DMS53 treated with DMSO at 0.1 percent for 48 hours (cell line): ENCODE data around the gene COL12A1.

Experiments used
- DNase-seq: peaks from one replicate; lab custom pipeline; 2025; ENCODE audit not compliant: unreplicated experiment; lab: John Stamatoyannopoulos, UW

Gene COL12A1

GRCh38 chr6:75106426-75106825, 99.4 kb downstream of the COL12A1 start:
- no peak for DNase-seq

DNA sequence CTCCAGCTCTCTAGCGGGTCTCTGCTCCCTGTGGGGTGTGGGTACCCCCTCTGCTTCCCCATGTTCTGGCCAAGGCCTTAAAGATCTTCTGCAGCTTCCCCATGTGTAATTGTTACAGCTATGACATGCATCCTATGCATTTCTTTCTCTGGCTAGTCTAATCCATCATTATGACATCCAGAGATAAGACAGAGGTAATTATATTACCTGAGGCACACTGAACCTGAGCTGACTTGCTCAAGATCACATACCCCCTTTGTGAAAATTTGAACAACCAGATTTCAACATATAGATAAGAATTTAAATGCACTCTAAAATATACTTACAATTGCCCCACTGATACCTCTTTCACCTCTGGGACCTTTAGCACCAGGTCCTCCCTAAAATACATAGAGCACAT, 102.4 kb downstream of the COL12A1 start:
- no peak for DNase-seq

- no peak for DNase-seq
Measured at GRCh38 chr6:75102301-75102700, 103.6 kb downstream of the COL12A1 start.

DNA sequence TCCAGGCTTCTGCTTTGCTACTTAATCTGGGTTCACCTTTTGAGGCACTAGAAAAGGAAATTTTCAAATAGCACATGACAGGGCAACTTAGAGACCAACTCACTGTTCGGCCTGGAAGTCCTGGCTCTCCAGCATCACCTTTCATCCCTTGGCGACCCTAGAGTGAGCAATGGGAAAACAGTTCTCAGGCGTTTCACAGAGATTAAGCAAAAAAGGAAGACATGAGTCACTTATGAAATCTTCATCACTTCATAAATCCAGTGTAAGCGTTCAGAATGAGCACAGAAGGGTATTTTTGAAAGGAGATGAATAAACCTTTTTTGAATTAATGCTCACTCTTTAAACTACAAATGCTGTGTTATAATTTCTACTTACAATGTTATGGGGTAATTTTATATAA, 104.0 kb downstream of the COL12A1 start:
- DNase-seq = no peak

GRCh38 chr6:75098709-75099108, 107.1 kb downstream of the COL12A1 start:
- no peak for DNase-seq

GRCh38 chr6:75096966-75097365, 108.9 kb downstream of the COL12A1 start:
- no peak for DNase-seq

GRCh38 chr6:75094614-75095200, 111.1 kb downstream of the COL12A1 start:
- DNase-seq = no peak

DNA sequence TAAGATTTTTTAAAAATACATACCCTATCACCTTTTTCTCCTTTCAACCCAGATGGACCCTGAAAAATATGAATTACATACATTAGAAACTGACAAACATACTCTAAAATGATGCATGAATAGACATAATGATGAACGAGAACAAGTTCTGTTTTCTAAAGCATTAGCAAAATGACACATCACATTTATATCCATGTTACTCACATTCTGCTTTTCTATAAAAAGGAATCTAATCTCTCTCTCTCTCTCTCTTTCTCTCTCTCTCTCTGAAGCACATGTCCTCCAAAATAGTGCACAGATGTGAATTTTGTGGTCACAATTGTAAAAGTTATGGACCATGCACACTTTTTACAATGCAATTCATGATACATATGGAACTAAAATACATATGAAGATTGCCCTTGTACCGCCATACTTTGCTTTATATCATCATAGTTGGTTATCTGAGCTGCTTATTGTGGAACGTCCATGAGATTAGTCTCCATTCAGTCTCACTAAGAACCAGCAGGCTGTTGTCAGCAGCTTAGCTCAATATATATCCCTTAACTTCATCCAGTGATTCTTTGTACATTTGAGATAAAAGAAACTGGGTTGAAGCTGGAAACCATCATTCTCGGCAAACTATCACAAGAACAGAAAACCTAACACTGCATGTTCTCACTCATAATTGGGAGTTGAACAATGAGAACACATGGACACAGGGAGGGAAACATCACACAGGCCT, 114.2 kb downstream of the COL12A1 start:
- DNase-seq = no peak

- no peak for DNase-seq
Measured at GRCh38 chr6:75090576-75090975, 115.3 kb downstream of the COL12A1 start.

GRCh38 chr6:75089921-75090320, 115.9 kb downstream of the COL12A1 start:
- no peak for DNase-seq

- no peak for DNase-seq
Measured at GRCh38 chr6:75089151-75089897, 116.5 kb downstream of the COL12A1 start.

- no peak for DNase-seq
Measured at GRCh38 chr6:75085931-75086635, 119.8 kb downstream of the COL12A1 start.

GRCh38 chr6:75084872-75085381, 120.9 kb downstream of the COL12A1 start:
- DNase-seq = peak; percentile 73

GRCh38 chr6:75084018-75084417, 121.8 kb downstream of the COL12A1 start:
- DNase-seq = no peak

- no peak for DNase-seq
Measured at GRCh38 chr6:75081921-75082320, 123.9 kb downstream of the COL12A1 start.

GRCh38 chr6:75081047-75081446, 124.8 kb downstream of the COL12A1 start:
- DNase-seq = no peak

DNA sequence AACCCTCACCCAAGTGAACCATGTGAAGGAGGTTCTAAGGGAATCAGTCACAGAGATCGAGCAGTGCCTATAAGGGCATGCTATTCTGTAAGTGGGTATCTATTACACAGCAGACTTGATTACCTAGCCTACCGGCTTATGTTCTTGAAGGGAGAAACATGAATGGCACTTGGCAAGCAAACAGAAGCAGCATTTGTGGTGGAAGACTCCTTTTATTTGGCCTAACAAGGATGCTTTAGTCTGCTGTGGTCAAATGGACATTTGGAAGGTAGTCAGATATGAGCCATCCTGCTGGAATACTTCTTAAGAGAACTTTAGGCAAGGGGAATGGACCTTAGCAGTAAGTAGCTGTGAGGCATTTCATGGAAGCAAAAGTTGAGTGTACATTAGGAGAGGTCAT, 126.3 kb downstream of the COL12A1 start:
- no peak for DNase-seq

DNA sequence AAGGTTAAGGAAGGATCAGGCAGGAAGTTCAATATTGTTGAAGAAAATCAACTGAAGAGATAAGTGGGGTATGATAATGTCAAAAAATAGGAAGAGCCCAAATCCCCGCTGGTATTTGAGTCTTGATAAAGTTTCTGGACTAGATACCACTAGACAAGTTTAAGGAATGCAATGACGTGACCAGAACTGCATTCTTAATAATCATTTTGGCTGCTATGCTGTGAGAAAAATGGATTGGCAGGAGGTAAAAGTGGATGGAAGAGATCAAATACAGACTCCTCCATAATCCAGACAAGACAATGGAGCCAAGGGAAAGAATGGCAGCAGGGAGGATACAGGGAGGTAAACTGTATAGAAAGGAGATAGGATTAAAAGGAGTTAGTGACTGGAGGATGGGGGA, 128.2 kb downstream of the COL12A1 start:
- DNase-seq = no peak

DNA sequence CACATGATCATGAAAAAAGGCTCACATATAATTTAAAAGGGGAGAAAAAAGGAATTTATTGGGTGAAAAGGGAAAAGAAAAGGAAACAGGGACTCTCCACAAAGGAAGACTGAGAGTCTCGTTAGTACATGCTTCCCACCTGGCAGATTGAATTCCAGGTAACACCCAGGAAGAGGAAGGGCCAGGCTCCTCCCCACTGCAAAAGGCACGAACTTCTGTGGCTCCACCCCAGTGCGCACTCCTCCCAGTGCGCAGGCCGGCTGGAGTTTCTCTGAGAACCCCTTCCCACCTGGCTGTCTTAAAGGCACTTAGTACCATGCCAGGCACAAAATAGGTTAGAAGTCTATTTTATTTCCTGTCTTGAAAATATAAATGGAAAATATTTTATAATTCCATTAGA, 129.8 kb downstream of the COL12A1 start:
- DNase-seq = no peak

DNA sequence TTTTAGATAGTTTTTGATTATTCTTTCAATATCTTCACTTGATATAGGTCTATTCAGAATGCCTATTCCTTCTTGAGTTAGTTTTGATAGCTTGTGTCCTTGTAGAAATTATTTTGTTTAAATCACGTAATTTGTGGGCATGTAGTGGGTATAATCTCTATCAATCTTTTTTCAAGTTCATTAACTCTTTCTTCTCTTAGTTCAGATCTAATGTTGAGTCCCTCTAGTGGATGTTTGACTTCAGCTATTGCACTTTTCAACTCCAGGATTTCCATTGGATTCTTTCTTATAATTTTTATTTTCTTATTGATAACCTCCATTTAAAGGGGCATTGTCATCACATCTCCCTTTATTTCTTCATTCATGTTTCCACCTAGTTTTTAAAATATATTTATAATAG, 135.6 kb downstream of the COL12A1 start:
- no peak for DNase-seq

GRCh38 chr6:75065523-75065922, 140.3 kb downstream of the COL12A1 start:
- DNase-seq = no peak
